Activated naive CD4-positive, alpha-beta T cell treated with anti-CD3 and anti-CD28 coated beads, Interleukin-2, amount 50 U/mL, for 72 hours (primary cell): ENCODE measurements around the gene GPATCH2. TPM values are rescaled to one million over a fixed set of nuclear protein-coding genes. Genes with fewer than 3 reads are reported as not detected.

ENCODE experiments used
- ATAC-seq, 2 donors: fragments of 150-1000 bp; cut with Tn5 transposase; 2 replicates each; pipeline ENCODE4 v1.10.0; 2021; ENCODE audit warnings: mild to moderate bottlenecking in 2 of 2, moderate library complexity in 2 of 2
- DNase-seq, 2 donors: peaks; one replicate each; pipeline ENCODE4 v3.0.0; 2021 to 2022; ENCODE audit warnings: low spot score in 2 of 2
- H3K27ac Mint-ChIP-seq, 2 donors: one replicate each; pipeline ENCODE4 v1.8.0; 2022; ENCODE audit warnings: mild to moderate bottlenecking in 2 of 2, mixed read lengths in 2 of 2
- H3K36me3 Mint-ChIP-seq, 2 donors: one replicate each; pipeline ENCODE4 v1.8.0; 2022; ENCODE audit warnings: mixed read lengths in 2 of 2
- H3K9me3 Mint-ChIP-seq, 2 donors: one replicate each; pipeline ENCODE4 v1.8.0; 2022; ENCODE audit warnings: mixed read lengths in 2 of 2
- total RNA-seq, 2 donors: library from RNA; stranded (reverse); gene quantifications; one replicate each; pipeline ENCODE4 v1.2.3, GENCODE V29; 2022

GPATCH2 gene
- 1 to 10 TPM; 7.5 to 8.0 TPM for total RNA-seq

- Mint-ChIP-seq H3K9me3 (no peaks in the 10 kb centered on the region), H3K36me3 (peaks cover 10 to 11% of the 10 kb centered on the region in 2 donors)
- ATAC-seq = peak; percentile 86 to 91
Measured at GRCh38 chr1:217630711-217631591, at the start of gene GPATCH2, which contains the start of gene SPATA17. GPATCH2 (minus strand) TSS chr1:217631090; CDS start chr1:217630971, 119 bp downstream. SPATA17 (plus strand) TSS chr1:217631344; CDS start chr1:217631379, 35 bp downstream.

DNA sequence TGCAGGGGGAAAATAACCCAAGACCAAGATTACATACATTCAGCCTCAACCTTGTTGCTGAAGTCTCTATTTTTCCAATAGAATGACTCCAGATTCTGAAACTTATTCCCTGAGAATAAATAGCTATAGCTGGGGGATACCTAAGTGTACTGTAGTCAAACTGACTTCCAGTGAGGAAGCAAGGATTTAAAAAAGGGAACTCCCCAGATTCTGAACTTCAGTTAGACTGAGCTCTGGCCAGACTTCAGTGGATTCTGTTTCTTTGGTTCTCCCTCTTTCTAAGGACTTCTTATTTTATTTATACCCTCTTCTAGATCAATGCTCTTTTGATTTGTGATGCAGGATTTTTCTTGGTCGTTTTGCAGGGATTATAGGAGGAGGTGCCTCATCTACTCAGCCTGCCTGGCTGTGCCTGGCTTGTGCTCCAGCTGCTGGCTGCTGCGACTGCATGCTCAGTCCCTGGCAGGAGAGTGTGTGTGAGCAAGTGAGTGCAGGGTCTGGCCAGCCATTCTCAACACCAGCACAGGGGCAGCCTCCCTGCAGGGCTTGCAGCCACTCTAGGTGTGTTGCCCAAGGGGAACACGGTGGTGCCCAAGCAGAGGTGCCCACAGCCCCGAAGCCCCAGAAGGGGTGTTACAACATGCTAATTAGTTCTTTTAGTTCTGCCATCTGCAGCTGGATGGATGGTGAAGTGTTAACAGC is 43.3 kb upstream of the GPATCH2 start:
- no peak for DNase-seq
- no peaks in the 10 kb centered on the region for H3K9me3 Mint-ChIP-seq
- no peak for ATAC-seq
- H3K36me3 Mint-ChIP-seq = no peaks in the 10 kb centered on the region
- H3K27ac Mint-ChIP-seq = no peak overlapping the region

More at GRCh38 chr1:217630711-217631591, at the start of gene GPATCH2, which contains the start of gene SPATA17:
- DNase-seq = peak; percentile 68 to 77
- peak within 1 kb of the TSS; percentile 98 to 100 for H3K27ac Mint-ChIP-seq

GRCh38 chr1:217673387-217673786 is 42.5 kb upstream of the GPATCH2 start:
- Mint-ChIP-seq H3K36me3 (no peaks in the 10 kb centered on the region), H3K9me3 (no peaks in the 10 kb centered on the region), H3K27ac (no peak overlapping the region)
- ATAC-seq (no peak), DNase-seq (no peak)

GRCh38 chr1:217668351-217668940 is 37.6 kb upstream of the GPATCH2 start:
- DNase-seq (no peak), ATAC-seq (no peak)
- no peaks in the 10 kb centered on the region for H3K36me3 Mint-ChIP-seq
- no peak overlapping the region for H3K27ac Mint-ChIP-seq
- no peaks in the 10 kb centered on the region for H3K9me3 Mint-ChIP-seq

DNA sequence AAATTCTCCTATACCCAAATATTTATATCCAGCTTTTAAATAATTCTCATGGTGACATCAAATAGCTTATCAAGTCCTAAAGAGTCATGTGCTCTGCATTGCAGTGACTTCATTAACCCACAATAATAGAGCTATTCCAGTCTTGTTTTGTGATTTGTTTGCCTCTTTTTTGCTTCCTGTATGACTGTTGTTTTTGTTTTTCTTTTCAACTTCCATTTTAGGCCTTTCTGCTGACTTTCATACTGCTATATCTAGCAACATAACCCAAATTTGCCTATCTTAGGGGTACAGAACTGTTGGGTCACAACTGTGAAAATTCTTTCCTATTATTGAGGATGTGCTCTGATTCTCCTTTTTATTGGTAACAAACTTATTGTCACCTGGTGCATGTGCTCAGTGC is 30.5 kb upstream of the GPATCH2 start:
- DNase-seq (no peak), ATAC-seq (no peak)
- Mint-ChIP-seq H3K36me3 (no peaks in the 10 kb centered on the region), H3K27ac (no peak overlapping the region), H3K9me3 (no peaks in the 10 kb centered on the region)

GRCh38 chr1:217660353-217661062 is 29.6 kb upstream of the GPATCH2 start:
- Mint-ChIP-seq H3K9me3 (no peaks in the 10 kb centered on the region), H3K27ac (no peak overlapping the region), H3K36me3 (no peaks in the 10 kb centered on the region)
- ATAC-seq = peak; percentile 4 to 75
- DNase-seq = no peak

GRCh38 chr1:217650674-217651073 is 19.8 kb upstream of the GPATCH2 start:
- Mint-ChIP-seq H3K9me3 (no peaks in the 10 kb centered on the region), H3K27ac (no peak overlapping the region), H3K36me3 (no peaks in the 10 kb centered on the region)
- no peak for DNase-seq
- no peak for ATAC-seq

DNA sequence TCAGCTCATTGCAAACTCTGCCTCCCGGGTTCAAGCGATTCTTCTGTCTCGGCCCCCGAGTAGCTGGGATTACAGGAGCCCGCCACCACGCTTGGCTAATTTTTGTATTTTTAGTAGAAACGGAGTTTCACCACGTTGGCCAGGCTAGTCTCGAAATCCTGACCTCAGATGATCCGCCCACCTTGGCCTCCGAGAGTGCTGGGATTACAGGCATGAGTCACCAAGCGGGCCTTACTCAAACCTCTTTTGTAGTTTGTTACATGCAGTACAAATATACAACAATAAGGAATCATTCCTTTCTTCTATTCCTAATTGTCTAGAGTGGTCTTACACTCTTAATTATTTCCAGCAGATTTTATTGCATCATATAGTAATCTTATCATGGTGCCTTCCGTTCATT is 16.9 kb upstream of the GPATCH2 start:
- ATAC-seq (no peak), DNase-seq (no peak)
- Mint-ChIP-seq H3K9me3 (no peaks in the 10 kb centered on the region), H3K27ac (no peak overlapping the region), H3K36me3 (no peaks in the 10 kb centered on the region)

DNA sequence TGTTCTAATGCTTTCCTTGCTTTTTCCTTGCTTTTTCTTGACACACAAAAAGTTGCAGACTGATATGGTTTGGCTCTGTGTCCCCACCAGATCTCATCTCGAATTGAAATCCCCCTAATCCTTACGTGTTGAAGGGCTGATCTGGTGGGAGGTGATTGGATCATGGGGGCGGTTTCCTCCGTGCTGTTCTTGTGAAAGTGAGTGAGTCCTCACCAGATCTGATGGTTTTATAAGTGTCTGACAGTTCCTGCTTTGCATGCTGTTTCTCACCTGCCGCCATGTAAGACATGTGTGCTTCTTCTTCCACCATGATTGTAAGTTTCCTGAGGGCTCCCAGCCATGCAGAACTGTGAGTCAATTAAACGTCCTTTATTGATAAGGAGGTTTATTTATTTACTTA is 11.6 kb upstream of the GPATCH2 start:
- Mint-ChIP-seq H3K9me3 (no peaks in the 10 kb centered on the region), H3K36me3 (peaks cover 0 to 4% of the 10 kb centered on the region in 2 donors), H3K27ac (no peak overlapping the region)
- no peak for DNase-seq
- no peak for ATAC-seq

GRCh38 chr1:217627431-217627830 is 3.5 kb downstream of the GPATCH2 start:
- H3K9me3 Mint-ChIP-seq = no peaks in the 10 kb centered on the region
- H3K27ac Mint-ChIP-seq = no peak overlapping the region
- ATAC-seq = no peak
- peaks cover 10 to 21% of the 10 kb centered on the region in 2 donors for H3K36me3 Mint-ChIP-seq
- DNase-seq = no peak

GRCh38 chr1:217626321-217626720 is 4.6 kb downstream of the GPATCH2 start:
- ATAC-seq (peak; percentile 67 to 71), DNase-seq (no peak)
- Mint-ChIP-seq H3K27ac (no peak overlapping the region), H3K9me3 (no peaks in the 10 kb centered on the region), H3K36me3 (peaks cover 8 to 21% of the 10 kb centered on the region in 2 donors)

DNA sequence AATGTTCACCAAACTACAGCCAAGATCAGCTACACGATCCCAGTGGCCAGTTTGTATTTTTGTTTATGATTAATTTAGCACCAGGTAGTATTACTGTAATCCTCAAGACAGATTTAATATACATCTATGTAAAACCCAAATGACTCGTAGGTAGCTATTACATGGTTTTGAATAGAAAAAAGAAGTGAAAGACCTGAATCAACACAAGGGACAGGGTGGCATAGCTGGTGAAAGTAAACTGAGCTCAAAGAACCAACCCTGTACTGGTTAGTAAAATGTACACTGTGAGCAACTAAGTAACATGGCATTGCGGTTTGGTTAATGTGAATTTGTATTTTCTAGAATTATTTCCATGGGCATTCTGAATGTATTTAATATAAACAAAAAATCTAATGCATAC is 8.8 kb downstream of the GPATCH2 start:
- DNase-seq = no peak
- no peak overlapping the region for H3K27ac Mint-ChIP-seq
- ATAC-seq = peak in 1 of 2 donors; percentile 69
- H3K9me3 Mint-ChIP-seq = no peaks in the 10 kb centered on the region
- peaks cover 13 to 22% of the 10 kb centered on the region in 2 donors for H3K36me3 Mint-ChIP-seq

DNA sequence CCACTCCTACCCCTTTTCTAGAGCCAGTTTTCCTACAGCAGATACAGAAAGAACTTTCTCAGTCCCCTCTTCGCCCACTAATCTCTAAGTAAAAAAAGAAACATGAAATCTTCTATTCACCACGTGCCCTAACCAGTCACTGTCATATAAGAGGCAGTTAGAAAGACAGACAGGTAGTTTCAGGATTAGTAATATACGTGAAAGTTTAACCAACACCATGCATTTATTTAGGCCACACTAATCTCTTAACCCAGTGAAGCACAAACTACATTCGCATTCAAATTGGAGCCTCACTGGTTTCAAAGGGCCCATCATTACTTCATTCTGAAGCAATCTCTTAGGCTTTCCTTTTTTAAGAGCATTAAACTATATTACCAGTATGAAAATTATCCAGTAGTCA is 10.1 kb downstream of the GPATCH2 start:
- no peaks in the 10 kb centered on the region for H3K9me3 Mint-ChIP-seq
- DNase-seq = no peak
- peaks cover 20 to 27% of the 10 kb centered on the region in 2 donors for H3K36me3 Mint-ChIP-seq
- peak; percentile 98 to 99 for ATAC-seq
- H3K27ac Mint-ChIP-seq = peak overlapping the region in 1 of 2 donors; percentile 2

DNA sequence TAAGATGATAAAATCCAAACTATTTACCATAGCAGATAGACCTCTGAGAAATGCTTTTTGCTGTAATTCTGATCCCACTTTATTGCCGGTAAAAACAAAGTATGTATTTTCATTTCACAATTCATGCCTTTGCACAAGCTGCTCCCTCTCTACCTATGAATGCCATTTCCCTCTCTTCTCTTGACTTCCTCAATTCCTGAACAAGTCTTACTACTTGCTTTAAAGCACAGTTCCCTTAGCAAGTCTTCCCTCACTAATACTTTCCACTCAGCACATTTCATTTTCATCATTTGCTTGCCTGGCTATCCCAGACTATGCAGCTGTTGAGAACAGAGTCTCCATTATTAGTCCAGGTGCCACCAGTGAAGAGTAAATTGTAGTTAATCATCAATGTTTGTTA is 13.8 kb downstream of the GPATCH2 start:
- H3K9me3 Mint-ChIP-seq = no peaks in the 10 kb centered on the region
- DNase-seq = no peak
- ATAC-seq = no peak
- no peak overlapping the region for H3K27ac Mint-ChIP-seq
- H3K36me3 Mint-ChIP-seq = peaks cover 20 to 22% of the 10 kb centered on the region in 2 donors

- no peak overlapping the region for H3K27ac Mint-ChIP-seq
- H3K36me3 Mint-ChIP-seq = peaks cover 14 to 15% of the 10 kb centered on the region in 2 donors
- no peak for DNase-seq
- ATAC-seq = no peak
- no peaks in the 10 kb centered on the region for H3K9me3 Mint-ChIP-seq
Measured at GRCh38 chr1:217614200-217614712, 16.6 kb downstream of the GPATCH2 start.

DNA sequence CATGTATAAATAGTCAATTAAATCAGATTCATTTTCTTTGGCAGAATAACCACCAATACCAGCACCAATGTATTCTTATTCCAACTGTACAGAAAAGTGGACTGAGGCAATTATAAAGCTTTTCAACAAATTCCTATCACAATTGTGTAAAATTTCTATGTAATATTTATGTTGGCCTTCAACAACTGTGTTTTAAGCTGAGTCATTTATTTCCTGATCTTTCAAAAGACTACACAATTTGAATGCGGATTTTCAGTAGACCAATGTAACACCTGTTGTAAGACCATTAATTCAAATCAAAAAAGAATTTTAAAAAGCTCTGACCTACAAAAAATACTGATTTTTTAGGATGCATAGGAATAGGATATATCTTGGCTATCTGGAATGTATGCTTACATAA is 25.5 kb downstream of the GPATCH2 start:
- ATAC-seq (no peak), DNase-seq (no peak)
- Mint-ChIP-seq H3K9me3 (no peaks in the 10 kb centered on the region), H3K27ac (no peak overlapping the region), H3K36me3 (peaks cover 0 to 5% of the 10 kb centered on the region in 2 donors)
